Suprapubic skin (tissue), 4 donors: ENCODE results near the gene KCTD20. TPM values are rescaled to one million over a fixed set of nuclear protein-coding genes. Genes with fewer than 3 reads are reported as not detected.

Experiments
- DNase-seq, 2 donors: peaks; one replicate each; pipeline ENCODE4 v3.0.0-alpha.2; 2019; ENCODE audit warnings: low spot score in 2 of 2
- H3K27ac ChIP-seq: fragments of 200-600 bp; sonication (generic); one replicate; pipeline ENCODE4 v1.5.1; 2019
- H3K27me3 ChIP-seq: fragments of 200-600 bp; sonication (generic); one replicate; pipeline ENCODE4 v1.5.1; 2019
- H3K36me3 ChIP-seq: fragments of 200-600 bp; sonication (generic); one replicate; pipeline ENCODE4 v1.5.1; 2019
- H3K4me1 ChIP-seq: fragments of 200-600 bp; sonication (generic); one replicate; pipeline ENCODE4 v1.5.1; 2019
- H3K4me3 ChIP-seq: fragments of 200-600 bp; sonication (generic); one replicate; pipeline ENCODE4 v1.5.1; 2019; ENCODE audit warnings: mild to moderate bottlenecking
- H3K9me3 ChIP-seq: fragments of 200-600 bp; sonication (generic); one replicate; pipeline ENCODE4 v1.5.1; 2019
- CTCF ChIP-seq, 2 donors: fragments of 200-600 bp in 1 of 2; fragments of 450-650 bp in 1 of 2; sonication (generic) in 1 of 2; IDR thresholded peaks; one replicate each; pipeline ENCODE4 v1.5.1; 2016 to 2019; ENCODE audit warnings: antibody characterized with exemption in 2 of 2, mild to moderate bottlenecking in 1 of 2, moderate library complexity in 1 of 2
- EP300 ChIP-seq: sonication (generic); formaldehyde crosslinking; IDR thresholded peaks from one replicate; pipeline ENCODE4 v1.6.1; 2017; ENCODE audit warnings: antibody characterized with exemption
- POLR2A ChIP-seq, 2 donors: fragments of 450-650 bp; IDR thresholded peaks; one replicate each; pipeline ENCODE4 v1.6.1; 2017; ENCODE audit warnings: antibody characterized with exemption in 2 of 2, mild to moderate bottlenecking in 2 of 2, moderate library complexity in 2 of 2
- POLR2AphosphoS5 ChIP-seq, 3 donors: sonication (generic); formaldehyde crosslinking; IDR thresholded peaks; one replicate each; pipeline ENCODE4 v1.6.1; 2017; ENCODE audit warnings: antibody characterized with exemption in 3 of 3
- WGBS: methylation state at CpG from one replicate; pipeline ENCODE4 v1.1.5; 2018; 5-methylcytosine and 5-hydroxymethylcytosine counted together
- total RNA-seq, 4 donors: library from RNA; depleted of rRNA; stranded (reverse); fragments of >200 nt; gene quantifications; one replicate each; pipeline ENCODE4 v1.1.0, GENCODE V29; 2016

Gene KCTD20
- total RNA-seq, 4 donors from 2014 or later: 39.3 to 63.3 (median 56.9) TPM

- Histone ChIP-seq H3K27me3 (no peaks in the 10 kb centered on the region), H3K27ac (no peak overlapping the region), H3K4me1 (no peaks in the 10 kb centered on the region), H3K36me3 (peaks cover 65% of the 10 kb centered on the region), H3K9me3 (no peaks in the 10 kb centered on the region), H3K4me3 (no peak overlapping the region)
- DNase-seq: no peak
- 62% methylated on average over 4 of the region's 4 CpGs for WGBS
- TF ChIP-seq POLR2A (IDR thresholded peaks at IDR 0.05) (no peak), EP300 (no peak), CTCF (IDR thresholded peaks at IDR 0.05) (no peak), POLR2AphosphoS5 (IDR thresholded peaks at IDR 0.05) (no peak)
These were observed 57.1 kb downstream of the KCTD20 start for GRCh38 chr6:36499918-36500317.

GRCh38 chr6:36501686-36502085 lies 58.9 kb downstream of the KCTD20 start:
- no peak for DNase-seq
- H3K27ac ChIP-seq: no peak overlapping the region
- WGBS: 80% methylated on average over 6 of the region's 6 CpGs
- peaks cover 62% of the 10 kb centered on the region for H3K36me3 ChIP-seq
- H3K4me1 ChIP-seq: peaks cover 4% of the 10 kb centered on the region
- H3K27me3 ChIP-seq: no peaks in the 10 kb centered on the region
- H3K4me3 ChIP-seq: no peak overlapping the region
- no peak for TF ChIP-seq CTCF (IDR thresholded peaks at IDR 0.05)
- no peak for TF ChIP-seq EP300
- no peak for TF ChIP-seq POLR2AphosphoS5 (IDR thresholded peaks at IDR 0.05)
- no peak for TF ChIP-seq POLR2A (IDR thresholded peaks at IDR 0.05)
- no peaks in the 10 kb centered on the region for H3K9me3 ChIP-seq

- no peaks in the 10 kb centered on the region for H3K9me3 ChIP-seq
- no peak overlapping the region for H3K27ac ChIP-seq
- peaks cover 4% of the 10 kb centered on the region for H3K4me1 ChIP-seq
- DNase-seq: no peak
- 92% methylated on average over 3 of the region's 3 CpGs for WGBS
- no peak overlapping the region for H3K4me3 ChIP-seq
- TF ChIP-seq POLR2AphosphoS5 (IDR thresholded peaks at IDR 0.05): no peak
- TF ChIP-seq POLR2A (IDR thresholded peaks at IDR 0.05): no peak
- TF ChIP-seq EP300: no peak
- no peak for TF ChIP-seq CTCF (IDR thresholded peaks at IDR 0.05)
- H3K36me3 ChIP-seq: peaks cover 46% of the 10 kb centered on the region
- H3K27me3 ChIP-seq: no peaks in the 10 kb centered on the region
These were observed 61.4 kb downstream of the KCTD20 start for GRCh38 chr6:36504181-36504580.

- peaks cover 4% of the 10 kb centered on the region for H3K4me1 ChIP-seq
- H3K9me3 ChIP-seq: no peaks in the 10 kb centered on the region
- no peaks in the 10 kb centered on the region for H3K27me3 ChIP-seq
- TF ChIP-seq POLR2AphosphoS5 (IDR thresholded peaks at IDR 0.05): no peak
- peak overlapping the region; percentile 34 for H3K27ac ChIP-seq
- no peak for DNase-seq
- peaks cover 43% of the 10 kb centered on the region for H3K36me3 ChIP-seq
- H3K4me3 ChIP-seq: no peak overlapping the region
- 88% methylated on average over 2 of the region's 2 CpGs for WGBS
These were observed 62.2 kb downstream of the KCTD20 start for GRCh38 chr6:36504982-36505381.

GRCh38 chr6:36505744-36506534 lies 63.1 kb downstream of the KCTD20 start:
- WGBS: 75% methylated on average over 6 of the region's 6 CpGs
- no peaks in the 10 kb centered on the region for H3K9me3 ChIP-seq

More at GRCh38 chr6:36505744-36506534, 63.1 kb downstream of the KCTD20 start:
- no peaks in the 10 kb centered on the region for H3K27me3 ChIP-seq
- peak overlapping the region; percentile 34 for H3K27ac ChIP-seq
- peaks cover 48% of the 10 kb centered on the region for H3K36me3 ChIP-seq
- H3K4me3 ChIP-seq: no peak overlapping the region
- no peak for DNase-seq
- no peak for TF ChIP-seq CTCF (IDR thresholded peaks at IDR 0.05)
- TF ChIP-seq POLR2AphosphoS5 (IDR thresholded peaks at IDR 0.05): no peak
- TF ChIP-seq EP300: no peak
- no peak for TF ChIP-seq POLR2A (IDR thresholded peaks at IDR 0.05)
- peaks cover 4% of the 10 kb centered on the region for H3K4me1 ChIP-seq
